Colonic mucosa (tissue), 4 donors: Measurements from ENCODE around the gene SMURF2. TPM values are rescaled to one million over a fixed set of nuclear protein-coding genes. Genes with fewer than 3 reads are reported as not detected.

Experiments used
- DNase-seq: peaks from one replicate; pipeline ENCODE4 v3.0.0-alpha.2; 2020
- H3K27ac ChIP-seq: fragments of 200-600 bp; one replicate; pipeline ENCODE4 v1.8.0; 2021
- H3K27me3 ChIP-seq: fragments of 200-600 bp; one replicate; pipeline ENCODE4 v1.8.0; 2021
- H3K36me3 ChIP-seq: fragments of 200-600 bp; one replicate; pipeline ENCODE4 v1.8.0; 2021
- H3K4me1 ChIP-seq: fragments of 200-600 bp; one replicate; pipeline ENCODE4 v1.8.0; 2021; ENCODE audit warnings: mild to moderate bottlenecking
- H3K4me3 ChIP-seq: fragments of 200-600 bp; one replicate; pipeline ENCODE4 v1.8.0; 2021
- H3K9ac ChIP-seq, 2 donors: one replicate each; pipeline ENCODE4 v1.7.0; 2013; ENCODE audit warnings: control low read depth in 2 of 2, low read depth in 2 of 2, low read length in 2 of 2
- H3K9me3 ChIP-seq: fragments of 200-600 bp; one replicate; pipeline ENCODE4 v1.8.0; 2021
- intact Hi-C: fragments of 100-400 bp; cut with DNase I; formaldehyde crosslinking; loops from one replicate; pipeline ENCODE4 v1.14.1; 2022
- total RNA-seq, 2 donors: library from RNA; stranded (reverse); fragmentation: NEBNext Ultra II Directional in 1 of 2; extraction: Animal tissue kit (Norgen Biotek cat#: 25700) in 1 of 2; gene quantifications; one replicate each; pipeline ENCODE4 v1.2.1, GENCODE V29; 2021
- TF ChIP-seq, protein P1 (sequence below): fragments of 200-600 bp; IDR thresholded peaks from one replicate; pipeline ENCODE4 v1.8.0; 2022; ENCODE audit warnings: antibody characterized with exemption, mild to moderate bottlenecking
- donor health status: healthy.
- donor health status: DM: no; HTN: no; CAD: no.
- donor health status: DM: no; HTN: no; CAD: no.

The SMURF2 gene
- total RNA-seq, 2 donors from 2014 or later = 10.6 to 18.6 TPM

GRCh38 chr17:64554028-64554637 lies 108.0 kb downstream of the SMURF2 start:
- no peaks in the 10 kb centered on the region for H3K4me1 ChIP-seq
- H3K36me3 ChIP-seq = no peaks in the 10 kb centered on the region
- H3K9ac ChIP-seq = no peak overlapping the region
- no peak overlapping the region for H3K4me3 ChIP-seq
- no peak overlapping the region for H3K27ac ChIP-seq
- no peaks in the 10 kb centered on the region for H3K9me3 ChIP-seq
- DNase-seq = no peak
- H3K27me3 ChIP-seq = no peaks in the 10 kb centered on the region
- TF ChIP-seq, protein P1, sequence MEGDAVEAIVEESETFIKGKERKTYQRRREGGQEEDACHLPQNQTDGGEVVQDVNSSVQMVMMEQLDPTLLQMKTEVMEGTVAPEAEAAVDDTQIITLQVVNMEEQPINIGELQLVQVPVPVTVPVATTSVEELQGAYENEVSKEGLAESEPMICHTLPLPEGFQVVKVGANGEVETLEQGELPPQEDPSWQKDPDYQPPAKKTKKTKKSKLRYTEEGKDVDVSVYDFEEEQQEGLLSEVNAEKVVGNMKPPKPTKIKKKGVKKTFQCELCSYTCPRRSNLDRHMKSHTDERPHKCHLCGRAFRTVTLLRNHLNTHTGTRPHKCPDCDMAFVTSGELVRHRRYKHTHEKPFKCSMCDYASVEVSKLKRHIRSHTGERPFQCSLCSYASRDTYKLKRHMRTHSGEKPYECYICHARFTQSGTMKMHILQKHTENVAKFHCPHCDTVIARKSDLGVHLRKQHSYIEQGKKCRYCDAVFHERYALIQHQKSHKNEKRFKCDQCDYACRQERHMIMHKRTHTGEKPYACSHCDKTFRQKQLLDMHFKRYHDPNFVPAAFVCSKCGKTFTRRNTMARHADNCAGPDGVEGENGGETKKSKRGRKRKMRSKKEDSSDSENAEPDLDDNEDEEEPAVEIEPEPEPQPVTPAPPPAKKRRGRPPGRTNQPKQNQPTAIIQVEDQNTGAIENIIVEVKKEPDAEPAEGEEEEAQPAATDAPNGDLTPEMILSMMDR = no peak
- intact Hi-C loops = no loop called here

GRCh38 chr17:64551461-64551860 lies 110.6 kb downstream of the SMURF2 start:
- no peaks in the 10 kb centered on the region for H3K9me3 ChIP-seq
- no peak overlapping the region for H3K9ac ChIP-seq
- no peaks in the 10 kb centered on the region for H3K36me3 ChIP-seq
- no peak overlapping the region for H3K27ac ChIP-seq
- H3K4me1 ChIP-seq = no peaks in the 10 kb centered on the region
- intact Hi-C loops = no loop called here
- TF ChIP-seq, protein P1 = no peak
- no peak for DNase-seq
- H3K27me3 ChIP-seq = no peaks in the 10 kb centered on the region
- no peak overlapping the region for H3K4me3 ChIP-seq

DNA sequence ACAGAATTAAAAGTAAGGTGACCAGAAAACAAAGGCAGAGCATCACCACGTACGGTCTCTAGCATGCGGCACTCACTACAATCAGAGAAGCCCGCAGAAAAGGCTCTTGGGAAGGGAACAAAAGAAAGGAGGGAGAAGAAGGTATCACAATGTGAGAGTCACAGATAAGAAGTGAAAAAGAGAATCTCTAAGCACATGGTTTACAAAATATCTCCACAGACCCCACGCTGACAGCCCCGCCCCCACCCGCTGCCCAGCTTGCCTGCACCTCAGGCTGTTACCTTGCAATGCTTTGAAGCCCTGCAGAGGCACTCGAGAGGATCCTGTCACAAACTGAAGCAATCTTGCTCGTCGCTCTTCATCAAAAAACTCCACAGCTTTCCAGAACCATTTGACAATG lies 114.8 kb downstream of the SMURF2 start:
- no peak overlapping the region for H3K27ac ChIP-seq
- TF ChIP-seq, protein P1 = no peak
- H3K4me1 ChIP-seq = no peaks in the 10 kb centered on the region
- H3K9me3 ChIP-seq = no peaks in the 10 kb centered on the region
- intact Hi-C loops = no loop called here
- DNase-seq = no peak
- H3K9ac ChIP-seq = no peak overlapping the region
- H3K36me3 ChIP-seq = no peaks in the 10 kb centered on the region
- H3K27me3 ChIP-seq = no peaks in the 10 kb centered on the region
- no peak overlapping the region for H3K4me3 ChIP-seq

DNA sequence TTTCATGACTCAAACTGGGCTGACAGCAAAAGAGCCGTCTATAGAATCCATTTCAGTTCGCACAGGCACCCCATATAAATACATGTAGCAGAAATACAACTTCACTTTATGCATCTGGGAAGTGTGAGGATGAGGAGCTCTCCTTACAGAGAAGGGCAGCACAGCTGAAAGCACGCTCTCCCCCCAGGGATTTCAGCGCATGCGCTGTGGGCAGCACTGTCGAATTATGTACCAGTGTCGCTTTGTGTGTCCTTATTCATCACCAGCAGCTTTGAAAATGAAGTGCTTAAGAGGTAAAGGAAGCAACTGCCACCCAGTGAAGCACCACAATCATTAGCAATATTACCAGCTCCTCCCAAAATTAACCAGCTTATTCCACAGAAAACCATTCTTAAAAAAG lies 115.4 kb downstream of the SMURF2 start:
- Histone ChIP-seq H3K27me3 (no peaks in the 10 kb centered on the region), H3K9ac (no peak overlapping the region), H3K9me3 (no peaks in the 10 kb centered on the region), H3K4me3 (no peak overlapping the region), H3K4me1 (no peaks in the 10 kb centered on the region), H3K27ac (no peak overlapping the region), H3K36me3 (no peaks in the 10 kb centered on the region)
- intact Hi-C loops = no loop called here
- no peak for DNase-seq
- TF ChIP-seq, protein P1 = no peak

DNA sequence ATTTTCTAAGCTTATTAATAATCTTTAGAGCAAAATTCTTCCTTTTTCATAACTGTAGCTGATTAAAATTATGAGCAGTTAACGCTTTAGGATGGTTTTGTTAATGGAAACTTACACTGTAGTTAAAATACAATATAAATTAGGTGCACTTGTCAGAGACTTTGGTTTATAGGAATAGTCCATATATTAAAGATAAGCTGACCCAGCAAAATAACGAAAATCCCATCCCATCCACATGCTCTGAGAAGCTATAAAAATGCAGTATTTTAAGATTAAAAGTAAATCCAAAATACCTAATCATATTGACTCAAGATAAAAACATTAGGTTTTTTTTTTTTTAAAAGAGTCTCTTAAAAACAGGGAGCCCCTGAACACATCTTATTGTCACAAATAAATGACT lies 117.4 kb downstream of the SMURF2 start:
- H3K9ac ChIP-seq = no peak overlapping the region
- H3K27ac ChIP-seq = no peak overlapping the region
- no peaks in the 10 kb centered on the region for H3K9me3 ChIP-seq
- no peaks in the 10 kb centered on the region for H3K4me1 ChIP-seq
- no peak for DNase-seq
- no peak overlapping the region for H3K4me3 ChIP-seq
- TF ChIP-seq, protein P1 = no peak
- H3K36me3 ChIP-seq = no peaks in the 10 kb centered on the region
- intact Hi-C loops = no loop called here
- no peaks in the 10 kb centered on the region for H3K27me3 ChIP-seq
